Common myeloid progenitor, CD34-positive (primary cell): Measurements from ENCODE around the gene TTLL3.

Experiments used
- CTCF ChIA-PET: fragments of 350-600 bp; sonication (Branson Sonifier 250); formaldehyde crosslinking; loops from one replicate; lab custom pipeline; 2021; ENCODE audit warnings: antibody characterized with exemption; lab: Charles Lee
- POLR2A ChIA-PET: fragments of 350-600 bp; sonication (Branson Sonifier 250); formaldehyde crosslinking; loops from one replicate; lab custom pipeline; 2021; ENCODE audit warnings: antibody characterized with exemption; lab: Charles Lee
- DNase-seq, 3 donors: peaks; one replicate each; pipeline versions ENCODE4 v3.0.0 to v3.0.0-alpha.2; 2013
- H3K27ac ChIP-seq, 2 experiments: 1 replicate in 1 of 2; 2 replicates in 1 of 2; pipeline ENCODE4 v1.7.0; 2013; ENCODE audit warnings: inconsistent platforms in 2 of 2, low read length in 2 of 2, mild to moderate bottlenecking in 2 of 2, low read depth in 1 of 2, moderate library complexity in 1 of 2; ENCODE audit not compliant: severe bottlenecking in 2 of 2, insufficient read depth in 1 of 2, poor library complexity in 1 of 2
- H3K27me3 ChIP-seq, 5 experiments: replicated peaks in 2 of 5; 1 replicate in 3 of 5; 2 replicates in 2 of 5; pipeline versions ENCODE4 v1.6.1 to v1.7.0; 2013; ENCODE audit warnings: low read length in 4 of 5, mild to moderate bottlenecking in 2 of 5, moderate library complexity in 2 of 5, inconsistent platforms in 1 of 5; ENCODE audit not compliant: insufficient read depth in 5 of 5, control insufficient read depth in 4 of 5
- H3K36me3 ChIP-seq, 4 experiments: 1 replicate in 2 of 4; 2 replicates in 2 of 4; pipeline versions ENCODE4 v1.6.1 to v1.7.0; 2013; ENCODE audit warnings: low read length in 3 of 4, control low read depth in 1 of 4, mild to moderate bottlenecking in 1 of 4; ENCODE audit not compliant: control insufficient read depth in 4 of 4, insufficient read depth in 4 of 4
- H3K4me1 ChIP-seq, 4 experiments: 1 replicate in 3 of 4; 2 replicates in 1 of 4; pipeline versions ENCODE4 v1.6.1 to v1.7.1; 2013; ENCODE audit warnings: low read length in 3 of 4, mild to moderate bottlenecking in 3 of 4, control low read depth in 1 of 4, inconsistent platforms in 1 of 4, moderate library complexity in 1 of 4; ENCODE audit not compliant: control insufficient read depth in 4 of 4, insufficient read depth in 4 of 4; ENCODE audit errors: control extremely low read depth in 1 of 4
- H3K4me3 ChIP-seq, 7 experiments: 1 replicate in 4 of 7; 2 replicates in 3 of 7; pipeline versions ENCODE4 v1.5.1 to v1.7.0; 2013; ENCODE audit warnings: mild to moderate bottlenecking in 7 of 7, low read length in 6 of 7, moderate library complexity in 6 of 7, inconsistent platforms in 2 of 7, low read depth in 2 of 7, control low read depth in 1 of 7; ENCODE audit not compliant: insufficient read depth in 4 of 7, control insufficient read depth in 1 of 7; ENCODE audit errors: extremely low read depth in 1 of 7
- H3K9me3 ChIP-seq, 5 experiments: 1 replicate in 4 of 5; 2 replicates in 1 of 5; pipeline versions ENCODE4 v1.6.1 to v1.7.1; 2013; ENCODE audit warnings: low read length in 4 of 5, mild to moderate bottlenecking in 2 of 5, inconsistent platforms in 1 of 5, low read depth in 1 of 5, moderate library complexity in 1 of 5; ENCODE audit not compliant: control insufficient read depth in 4 of 5, insufficient read depth in 2 of 5; ENCODE audit errors: control extremely low read depth in 1 of 5
- WGBS: methylation state at CpG from one replicate; pipeline ENCODE4 v1.1.5; 2013; ENCODE audit not compliant: insufficient coverage; 5-methylcytosine and 5-hydroxymethylcytosine counted together

Gene TTLL3

GRCh38 chr3:9820946-9821345, 10.9 kb downstream of the TTLL3 start:
- no peaks in the 10 kb centered on the region for H3K27me3 ChIP-seq
- peaks cover 0 to 6% (median 2%) of the 10 kb centered on the region in 4 experiments for H3K36me3 ChIP-seq
- H3K4me1 ChIP-seq = no peaks in the 10 kb centered on the region
- no peak overlapping the region for H3K27ac ChIP-seq
- H3K9me3 ChIP-seq = no peaks in the 10 kb centered on the region
- POLR2A ChIA-PET = no interaction called here
- no peak overlapping the region for H3K4me3 ChIP-seq
- WGBS = 88% methylated on average over 2 of the region's 2 CpGs
- DNase-seq = peak in 2 of 3 donors; percentile 39 to 42
- CTCF ChIA-PET = interaction anchor here (1.7 kb wide), 1 partner anchor 11 kb away, joined by 4 read pairs; no protein-coding TSS in a partner anchor

- POLR2A ChIA-PET = no interaction called here
- CTCF ChIA-PET = interaction anchor here (0.8 to 1.5 kb wide), 3 partner anchors 9 to 44 kb away, joined by 3 to 4 read pairs (median 3); no protein-coding TSS in a partner anchor
- DNase-seq = no peak
- Histone ChIP-seq H3K4me1 (peaks cover 0 to 3% (median 1%) of the 10 kb centered on the region in 4 experiments), H3K27ac (no peak overlapping the region), H3K36me3 (peaks cover 5 to 11% (median 8%) of the 10 kb centered on the region in 4 experiments), H3K27me3 (no peaks in the 10 kb centered on the region), H3K4me3 (no peak overlapping the region), H3K9me3 (no peaks in the 10 kb centered on the region)
- 94% methylated on average over 14 of the region's 14 CpGs for WGBS
Measured at GRCh38 chr3:9825451-9826040, 15.5 kb downstream of the TTLL3 start.

GRCh38 chr3:9826815-9827573, 16.9 kb downstream of the TTLL3 start:
- Histone ChIP-seq H3K4me3 (no peak overlapping the region), H3K27ac (no peak overlapping the region), H3K27me3 (no peaks in the 10 kb centered on the region), H3K36me3 (peaks cover 7 to 13% (median 12%) of the 10 kb centered on the region in 4 experiments), H3K9me3 (no peaks in the 10 kb centered on the region), H3K4me1 (peaks cover 0 to 3% (median 1%) of the 10 kb centered on the region in 4 experiments)
- 93% methylated on average over 20 of the region's 20 CpGs for WGBS
- ChIA-PET POLR2A (no interaction called here), CTCF (interaction anchor here (0.6 to 1.5 kb wide), 2 partner anchors 45 to 107 kb away, joined by 3 read pairs; no protein-coding TSS in a partner anchor)
- DNase-seq = peak in 2 of 3 donors; percentile 45 to 57

- 99% methylated on average over 17 of the region's 17 CpGs for WGBS
- Histone ChIP-seq H3K27me3 (no peaks in the 10 kb centered on the region), H3K36me3 (peaks cover 8 to 28% (median 26%) of the 10 kb centered on the region in 4 experiments), H3K9me3 (no peaks in the 10 kb centered on the region), H3K4me1 (peaks cover 0 to 3% (median 1%) of the 10 kb centered on the region in 4 experiments), H3K27ac (no peak overlapping the region), H3K4me3 (no peak overlapping the region)
- no peak for DNase-seq
- ChIA-PET CTCF (interaction anchor here (1.1 to 2.0 kb wide), 2 partner anchors 9 to 10 kb away, joined by 4 to 5 read pairs; no protein-coding TSS in a partner anchor), POLR2A (no interaction called here)
Measured at GRCh38 chr3:9828801-9829755, 19.0 kb downstream of the TTLL3 start.

GRCh38 chr3:9831253-9831652, 21.2 kb downstream of the TTLL3 start:
- ChIA-PET CTCF (interaction anchor here (1.0 to 2.0 kb wide), 4 partner anchors 8 to 49 kb away, joined by 3 to 5 read pairs (median 4); no protein-coding TSS in a partner anchor), POLR2A (interaction anchor here (0.9 kb wide), 1 partner anchor 24 kb away, joined by 9 read pairs; no protein-coding TSS in a partner anchor)
- H3K36me3 ChIP-seq = peaks cover 14 to 49% (median 42%) of the 10 kb centered on the region in 4 experiments
- no peak for DNase-seq
- peaks cover 0 to 3% (median 1%) of the 10 kb centered on the region in 4 experiments for H3K4me1 ChIP-seq
- no peak overlapping the region for H3K27ac ChIP-seq
- WGBS = 100% methylated on average over 3 of the region's 3 CpGs
- no peaks in the 10 kb centered on the region for H3K27me3 ChIP-seq
- H3K4me3 ChIP-seq = no peak overlapping the region
- no peaks in the 10 kb centered on the region for H3K9me3 ChIP-seq

- WGBS = 95% methylated on average over 9 of the region's 9 CpGs
- Histone ChIP-seq H3K27me3 (no peaks in the 10 kb centered on the region), H3K9me3 (no peaks in the 10 kb centered on the region), H3K27ac (no peak overlapping the region), H3K4me3 (no peak overlapping the region), H3K4me1 (peaks cover 1 to 7% (median 5%) of the 10 kb centered on the region in 4 experiments), H3K36me3 (peaks cover 14 to 53% (median 41%) of the 10 kb centered on the region in 4 experiments)
- POLR2A ChIA-PET = no interaction called here
- DNase-seq = no peak
- CTCF ChIA-PET = no interaction called here
Measured at GRCh38 chr3:9833078-9833477, 23.0 kb downstream of the TTLL3 start.
